Kidney (tissue), 14 donors: ENCODE results near the gene TREML2. TPM values are rescaled to one million over a fixed set of nuclear protein-coding genes. Genes with fewer than 3 reads are reported as not detected.

Source experiments
- DNase-seq, 5 donors: peaks; one replicate each; pipeline ENCODE4 v3.0.0-alpha.2; 2013 to 2020
- FAIRE-seq: peaks from 2 replicates; lab custom pipeline; 2012; peaks lifted over from hg19 to GRCh38; lab: Jason Lieb, UNC
- H3K27ac ChIP-seq, 2 donors: one replicate each; pipeline ENCODE4 v1.7.0; 2013; ENCODE audit warnings: low read depth in 2 of 2, low read length in 2 of 2, inconsistent platforms in 1 of 2
- H3K27me3 ChIP-seq: one replicate; pipeline ENCODE4 v1.7.1; 2013; ENCODE audit warnings: low read length, inconsistent platforms; ENCODE audit not compliant: control insufficient read depth, insufficient read depth
- H3K36me3 ChIP-seq, 3 donors: one replicate each; pipeline versions ENCODE4 v1.7.0 to v1.7.1; 2013; ENCODE audit warnings: low read length in 3 of 3, control low read depth in 1 of 3, inconsistent platforms in 1 of 3; ENCODE audit not compliant: insufficient read depth in 3 of 3, control insufficient read depth in 2 of 3
- H3K4me1 ChIP-seq, 3 donors: one replicate each; pipeline versions ENCODE4 v1.7.0 to v1.7.1; 2013; ENCODE audit warnings: low read length in 3 of 3, inconsistent platforms in 1 of 3, low read depth in 1 of 3; ENCODE audit not compliant: control insufficient read depth in 2 of 3, insufficient read depth in 2 of 3
- H3K4me3 ChIP-seq, 3 donors: one replicate each; pipeline versions ENCODE4 v1.7.0 to v1.8.1; 2013; ENCODE audit warnings: low read length in 3 of 3, control low read depth in 1 of 3, inconsistent platforms in 1 of 3
- H3K9ac ChIP-seq, 3 donors: one replicate each; pipeline versions ENCODE4 v1.7.0 to v1.7.1; 2013; ENCODE audit warnings: low read length in 3 of 3, control low read depth in 1 of 3, inconsistent platforms in 1 of 3
- H3K9me3 ChIP-seq, 3 donors: one replicate each; pipeline versions ENCODE4 v1.7.0 to v1.7.1; 2013; ENCODE audit warnings: low read length in 3 of 3, control low read depth in 1 of 3, inconsistent platforms in 1 of 3; ENCODE audit not compliant: control insufficient read depth in 2 of 3, insufficient read depth in 1 of 3
- intact Hi-C: fragments of 100-400 bp; cut with DNase I; formaldehyde crosslinking; loops from one replicate; pipeline ENCODE4 v1.11.1; 2022
- polyA plus RNA-seq: library from polyadenylated mRNA; stranded (reverse); fragments of 350-450 nt; fragmentation: Illumina TruSeq; extraction: RNeasy Lipid Tissue Mini Kit (QIAGEN cat#74804); gene quantifications from one replicate; pipeline ENCODE4 v1.2.3, GENCODE V29; 2014; ENCODE audit warnings: low read depth, low replicate concordance; ENCODE audit not compliant: insufficient read depth
- total RNA-seq: library from RNA; stranded (reverse); fragmentation: NEBNext Ultra II Directional; extraction: Animal tissue kit (Norgen Biotek cat#: 25700); gene quantifications from one replicate; pipeline ENCODE4 v1.2.1, GENCODE V29; 2021
- TF ChIP-seq, protein P1 (sequence below): IDR thresholded peaks from 3 replicates; pipeline ENCODE4 v1.5.1; 2012; ENCODE audit warnings: mild to moderate bottlenecking, moderate library complexity, borderline replicate concordance; ENCODE audit not compliant: insufficient read depth; ENCODE audit errors: extremely low read depth
- donor health status: control.
- donor health status: control.
- donor health status: control.
- donor health status: control.
- donor health status: control.
- donor health status: DM: yes; HTN: yes; CAD: no.
- donor health status: Normal renal cell carcinoma (clear cell type).

The TREML2 gene
- total and polyA plus RNA-seq, 2 donors from 2014 or later: 0.41 TPM; not detected in 1

DNA sequence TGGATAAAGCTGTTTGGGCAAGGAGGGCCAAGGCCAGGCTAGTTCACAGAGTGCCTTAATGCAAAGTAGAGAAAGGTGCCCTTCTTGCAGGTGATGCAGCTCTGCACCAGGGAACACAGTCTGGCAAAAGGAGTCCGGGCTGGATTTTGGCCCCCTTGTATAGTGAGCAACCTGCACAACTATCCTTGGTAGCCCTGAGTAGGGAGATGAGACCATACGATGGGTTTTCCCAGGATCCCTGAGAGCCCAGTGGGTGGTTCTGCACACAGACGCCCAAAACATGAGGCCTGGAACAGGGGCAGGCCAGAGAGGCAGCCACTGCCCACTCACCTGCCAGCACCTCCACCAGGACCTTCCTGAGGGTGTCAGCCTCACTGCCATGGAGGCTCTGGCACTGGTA lies 40.0 kb downstream of the TREML2 start:
- H3K4me3 ChIP-seq: no peak overlapping the region
- no peaks in the 10 kb centered on the region for H3K36me3 ChIP-seq
- no peaks in the 10 kb centered on the region for H3K27me3 ChIP-seq
- no peak overlapping the region for H3K9ac ChIP-seq
- H3K4me1 ChIP-seq: peaks cover 0 to 3% (median 0%) of the 10 kb centered on the region in 3 donors
- DNase-seq (no peak), FAIRE-seq (no peak)
- no peak overlapping the region for H3K27ac ChIP-seq
- TF ChIP-seq, protein P1, sequence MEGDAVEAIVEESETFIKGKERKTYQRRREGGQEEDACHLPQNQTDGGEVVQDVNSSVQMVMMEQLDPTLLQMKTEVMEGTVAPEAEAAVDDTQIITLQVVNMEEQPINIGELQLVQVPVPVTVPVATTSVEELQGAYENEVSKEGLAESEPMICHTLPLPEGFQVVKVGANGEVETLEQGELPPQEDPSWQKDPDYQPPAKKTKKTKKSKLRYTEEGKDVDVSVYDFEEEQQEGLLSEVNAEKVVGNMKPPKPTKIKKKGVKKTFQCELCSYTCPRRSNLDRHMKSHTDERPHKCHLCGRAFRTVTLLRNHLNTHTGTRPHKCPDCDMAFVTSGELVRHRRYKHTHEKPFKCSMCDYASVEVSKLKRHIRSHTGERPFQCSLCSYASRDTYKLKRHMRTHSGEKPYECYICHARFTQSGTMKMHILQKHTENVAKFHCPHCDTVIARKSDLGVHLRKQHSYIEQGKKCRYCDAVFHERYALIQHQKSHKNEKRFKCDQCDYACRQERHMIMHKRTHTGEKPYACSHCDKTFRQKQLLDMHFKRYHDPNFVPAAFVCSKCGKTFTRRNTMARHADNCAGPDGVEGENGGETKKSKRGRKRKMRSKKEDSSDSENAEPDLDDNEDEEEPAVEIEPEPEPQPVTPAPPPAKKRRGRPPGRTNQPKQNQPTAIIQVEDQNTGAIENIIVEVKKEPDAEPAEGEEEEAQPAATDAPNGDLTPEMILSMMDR: no peak
- intact Hi-C loops: no loop called here
- no peaks in the 10 kb centered on the region for H3K9me3 ChIP-seq

DNA sequence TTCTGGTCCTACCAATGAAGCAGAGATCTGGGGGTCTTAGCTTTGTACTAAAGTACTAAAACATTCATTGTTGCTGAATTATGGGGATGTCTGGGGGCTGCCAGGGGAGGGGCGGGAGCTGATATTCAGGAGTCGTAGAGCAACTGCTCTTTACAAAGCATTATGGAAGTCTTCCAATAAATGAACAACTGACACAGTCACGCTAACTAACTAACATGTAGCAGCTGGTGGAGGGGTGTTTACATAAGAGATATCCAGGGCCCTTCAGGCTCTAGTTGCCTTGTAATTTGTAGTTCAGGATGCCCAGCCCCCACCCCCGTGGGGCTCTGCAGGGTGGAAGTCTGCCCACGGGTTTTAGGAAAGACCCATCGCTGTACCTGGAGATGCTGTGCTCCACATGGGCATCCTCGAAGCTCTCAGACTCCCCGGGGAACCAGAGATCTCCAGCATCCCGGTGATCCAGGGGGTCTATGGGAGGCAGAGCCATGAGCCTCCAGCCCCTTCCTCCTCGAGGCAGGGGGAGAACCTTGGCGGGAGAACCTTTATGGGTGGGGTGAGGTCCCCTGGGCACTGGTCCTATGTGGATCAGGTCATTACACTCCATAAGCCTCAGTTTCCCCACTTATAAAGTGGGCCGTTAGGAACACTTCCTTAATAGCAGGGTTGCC lies 41.4 kb downstream of the TREML2 start:
- intact Hi-C loops: no loop called here
- no peaks in the 10 kb centered on the region for H3K36me3 ChIP-seq
- no peak overlapping the region for H3K4me3 ChIP-seq
- FAIRE-seq (no peak), DNase-seq (peak in 3 of 5 donors; percentile 34 to 87 (median 70))
- H3K9me3 ChIP-seq: no peaks in the 10 kb centered on the region
- peaks cover 0 to 3% (median 0%) of the 10 kb centered on the region in 3 donors for H3K4me1 ChIP-seq
- TF ChIP-seq, protein P1: no peak
- H3K27me3 ChIP-seq: no peaks in the 10 kb centered on the region
- no peak overlapping the region for H3K9ac ChIP-seq
- no peak overlapping the region for H3K27ac ChIP-seq

GRCh38 chr6:41157323-41157722 lies 43.6 kb downstream of the TREML2 start:
- intact Hi-C loops: no loop called here
- DNase-seq (no peak), FAIRE-seq (no peak)
- Histone ChIP-seq H3K27ac (no peak overlapping the region), H3K36me3 (no peaks in the 10 kb centered on the region), H3K4me1 (peaks cover 0 to 3% (median 0%) of the 10 kb centered on the region in 3 donors), H3K9ac (no peak overlapping the region), H3K9me3 (no peaks in the 10 kb centered on the region), H3K4me3 (no peak overlapping the region), H3K27me3 (no peaks in the 10 kb centered on the region)
- TF ChIP-seq, protein P1: no peak
